ENCODE data around the gene WDFY4. TPM values are rescaled to one million over a fixed set of nuclear protein-coding genes. Genes with fewer than 3 reads are reported as not detected.
"Not testable (repeated sequence)": the region's sequence is repeated elsewhere in the genome, so short reads cannot be mapped to it uniquely, and the experiment has no call there.

WDFY4 gene
- total RNA-seq, 2 donors from 2014 or later: 0.70 to 2.0 TPM

DNA sequence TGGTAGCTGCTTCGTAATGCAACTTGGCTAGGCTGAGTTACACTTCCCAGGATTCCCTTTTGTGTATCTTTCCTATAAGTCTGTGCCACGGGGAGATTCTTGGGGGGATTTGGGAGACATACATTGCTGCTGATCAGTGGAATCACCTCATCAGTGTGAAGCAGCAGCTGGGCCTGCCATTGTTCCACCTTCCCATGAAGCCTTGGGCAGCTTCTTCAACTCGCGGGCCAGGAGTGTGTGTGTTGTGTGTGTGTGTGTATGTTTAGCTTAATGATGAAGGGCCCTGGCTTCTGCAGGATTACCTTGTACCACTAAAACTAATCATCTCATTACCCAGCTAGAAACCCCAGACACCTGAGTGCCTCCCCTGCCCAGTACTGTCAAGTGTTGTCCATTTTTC lies 46.5 kb upstream of the WDFY4 start:
- peaks cover 0 to 19% of the 10 kb centered on the region in 2 donors for H3K4me1 ChIP-seq
- H3K27me3 ChIP-seq: no peaks in the 10 kb centered on the region
- no peak overlapping the region for H3K27ac ChIP-seq
- H3K9me3 ChIP-seq: peaks cover 0 to 15% of the 10 kb centered on the region in 2 donors
- TF ChIP-seq, protein P1, sequence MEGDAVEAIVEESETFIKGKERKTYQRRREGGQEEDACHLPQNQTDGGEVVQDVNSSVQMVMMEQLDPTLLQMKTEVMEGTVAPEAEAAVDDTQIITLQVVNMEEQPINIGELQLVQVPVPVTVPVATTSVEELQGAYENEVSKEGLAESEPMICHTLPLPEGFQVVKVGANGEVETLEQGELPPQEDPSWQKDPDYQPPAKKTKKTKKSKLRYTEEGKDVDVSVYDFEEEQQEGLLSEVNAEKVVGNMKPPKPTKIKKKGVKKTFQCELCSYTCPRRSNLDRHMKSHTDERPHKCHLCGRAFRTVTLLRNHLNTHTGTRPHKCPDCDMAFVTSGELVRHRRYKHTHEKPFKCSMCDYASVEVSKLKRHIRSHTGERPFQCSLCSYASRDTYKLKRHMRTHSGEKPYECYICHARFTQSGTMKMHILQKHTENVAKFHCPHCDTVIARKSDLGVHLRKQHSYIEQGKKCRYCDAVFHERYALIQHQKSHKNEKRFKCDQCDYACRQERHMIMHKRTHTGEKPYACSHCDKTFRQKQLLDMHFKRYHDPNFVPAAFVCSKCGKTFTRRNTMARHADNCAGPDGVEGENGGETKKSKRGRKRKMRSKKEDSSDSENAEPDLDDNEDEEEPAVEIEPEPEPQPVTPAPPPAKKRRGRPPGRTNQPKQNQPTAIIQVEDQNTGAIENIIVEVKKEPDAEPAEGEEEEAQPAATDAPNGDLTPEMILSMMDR (IDR thresholded peaks at IDR 0.05): no peak
- DNase-seq (ENCODE audit: low spot score): no peak
- H3K4me3 ChIP-seq: no peak overlapping the region
- H3K36me3 ChIP-seq: no peaks in the 10 kb centered on the region

DNA sequence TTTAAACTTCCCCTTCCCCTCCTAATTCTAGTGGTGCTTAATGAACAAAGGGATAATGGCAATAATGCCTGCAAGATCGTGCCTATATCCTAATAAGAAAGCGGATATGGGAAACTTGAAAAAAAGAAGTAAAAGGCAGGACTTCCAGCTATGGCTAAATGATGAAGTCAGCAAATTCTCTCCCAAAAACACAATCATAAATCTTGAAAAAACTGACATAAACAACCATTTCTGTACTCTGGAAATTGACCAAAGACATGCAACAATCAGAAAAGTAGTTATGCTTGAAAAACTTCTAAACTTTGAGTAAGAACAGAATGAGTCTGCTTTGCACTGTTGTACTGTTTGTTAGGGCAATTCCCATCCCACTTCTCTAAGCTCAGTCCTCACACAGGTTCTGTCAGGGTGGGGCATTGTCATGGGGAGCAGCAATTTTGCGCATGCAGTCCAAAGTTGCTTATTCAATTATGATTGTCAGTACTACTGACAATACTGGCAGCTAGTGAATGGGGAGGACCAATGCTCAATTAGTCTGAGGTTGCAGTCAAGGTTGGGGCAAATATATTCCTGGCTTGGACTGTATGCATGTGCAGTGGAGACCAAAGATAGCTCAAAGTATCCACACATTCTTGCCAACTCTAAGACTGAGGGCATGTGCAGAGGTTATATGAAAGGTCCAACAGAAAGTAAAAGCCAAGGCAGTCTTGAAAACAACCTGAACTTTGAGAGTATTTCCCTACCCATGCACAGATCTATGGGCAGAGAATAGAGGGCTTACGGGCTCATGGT lies 45.7 kb upstream of the WDFY4 start:
- TF ChIP-seq, protein P1 (IDR thresholded peaks at IDR 0.05): no peak
- peaks cover 0 to 13% of the 10 kb centered on the region in 2 donors for H3K4me1 ChIP-seq
- no peaks in the 10 kb centered on the region for H3K36me3 ChIP-seq
- no peak overlapping the region for H3K4me3 ChIP-seq
- H3K27ac ChIP-seq: no peak overlapping the region
- no peaks in the 10 kb centered on the region for H3K27me3 ChIP-seq
- H3K9me3 ChIP-seq: peaks cover 0 to 15% of the 10 kb centered on the region in 2 donors
- DNase-seq (ENCODE audit: low spot score): no peak

DNA sequence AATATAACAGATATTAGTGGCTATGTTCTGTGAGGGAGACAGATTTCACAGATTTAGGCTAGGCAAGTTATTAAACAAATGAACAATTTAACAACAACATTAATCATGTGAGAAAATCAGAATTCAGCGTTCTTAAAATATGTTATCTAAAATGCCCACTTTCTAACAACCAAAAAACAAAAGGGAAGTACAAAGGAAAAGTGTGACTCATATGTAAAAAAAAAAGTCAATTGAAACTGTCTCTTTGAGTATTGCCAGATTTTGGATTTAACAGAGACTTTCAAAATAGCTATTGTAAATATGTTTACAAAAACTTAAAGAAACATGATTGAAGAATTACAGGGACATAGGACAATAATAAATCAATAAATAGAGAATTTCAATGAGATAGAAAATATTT lies 45.0 kb upstream of the WDFY4 start:
- Histone ChIP-seq H3K9me3 (peaks cover 0 to 15% of the 10 kb centered on the region in 2 donors), H3K4me1 (peaks cover 0 to 6% of the 10 kb centered on the region in 2 donors), H3K36me3 (no peaks in the 10 kb centered on the region), H3K4me3 (no peak overlapping the region), H3K27ac (no peak overlapping the region), H3K27me3 (no peaks in the 10 kb centered on the region)
- TF ChIP-seq, protein P1 (IDR thresholded peaks at IDR 0.05): no peak
- no peak for DNase-seq (ENCODE audit: low spot score)

DNA sequence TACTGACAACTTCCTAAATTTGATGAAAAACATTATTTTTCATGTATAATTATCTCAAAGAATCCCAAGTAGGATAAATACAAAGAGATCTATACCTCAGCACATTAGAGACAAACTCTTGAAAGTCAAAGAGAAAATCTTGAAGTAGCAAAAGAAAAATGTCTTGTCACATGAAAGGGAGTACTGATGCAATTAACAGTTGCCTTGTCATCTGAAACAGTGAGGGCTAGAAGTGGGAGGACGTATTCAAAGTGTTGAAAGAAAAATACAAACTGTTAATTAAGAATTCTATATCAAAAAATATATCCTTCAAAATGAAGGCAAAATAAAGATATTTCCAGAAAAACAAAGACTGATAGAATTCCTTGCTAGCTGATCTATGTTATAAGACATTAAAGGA lies 44.3 kb upstream of the WDFY4 start:
- Histone ChIP-seq H3K36me3 (no peaks in the 10 kb centered on the region), H3K4me1 (no peaks in the 10 kb centered on the region), H3K27me3 (no peaks in the 10 kb centered on the region), H3K4me3 (no peak overlapping the region), H3K27ac (no peak overlapping the region), H3K9me3 (peaks cover 0 to 15% of the 10 kb centered on the region in 2 donors)
- TF ChIP-seq, protein P1 (IDR thresholded peaks at IDR 0.05): no peak
- no peak for DNase-seq (ENCODE audit: low spot score)

DNA sequence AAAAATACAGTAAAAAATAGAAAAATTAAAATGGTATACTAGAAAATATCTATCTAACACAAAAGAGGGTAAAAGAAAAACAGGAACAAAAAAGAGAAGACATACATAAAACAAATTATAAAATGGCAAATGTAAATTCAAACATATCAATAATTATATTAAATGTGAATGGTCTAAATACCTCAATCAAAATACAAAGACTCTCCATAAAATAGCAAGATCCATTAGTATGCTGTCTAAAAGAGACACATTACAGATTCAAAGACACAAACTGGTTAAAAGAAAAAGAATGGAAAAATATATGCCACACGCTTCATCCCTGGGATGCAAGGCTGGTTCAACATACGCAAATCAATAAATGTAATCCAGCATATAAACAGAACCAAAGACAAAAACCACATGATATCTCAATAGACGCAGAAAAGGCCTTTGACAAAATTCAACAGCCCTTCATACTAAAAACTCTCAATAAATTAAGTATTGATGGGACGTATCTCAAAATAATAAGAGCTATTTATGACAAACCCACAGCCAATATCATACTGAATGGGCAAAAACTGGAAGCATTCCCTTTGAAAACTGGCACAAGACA lies 43.5 kb upstream of the WDFY4 start:
- DNase-seq (ENCODE audit: low spot score); H3K4me3 ChIP-seq; H3K27me3 ChIP-seq; H3K36me3 ChIP-seq; H3K4me1 ChIP-seq; H3K27ac ChIP-seq: not testable (repeated sequence)
- peaks cover 0 to 15% of the 10 kb centered on the region in 2 donors for H3K9me3 ChIP-seq

DNA sequence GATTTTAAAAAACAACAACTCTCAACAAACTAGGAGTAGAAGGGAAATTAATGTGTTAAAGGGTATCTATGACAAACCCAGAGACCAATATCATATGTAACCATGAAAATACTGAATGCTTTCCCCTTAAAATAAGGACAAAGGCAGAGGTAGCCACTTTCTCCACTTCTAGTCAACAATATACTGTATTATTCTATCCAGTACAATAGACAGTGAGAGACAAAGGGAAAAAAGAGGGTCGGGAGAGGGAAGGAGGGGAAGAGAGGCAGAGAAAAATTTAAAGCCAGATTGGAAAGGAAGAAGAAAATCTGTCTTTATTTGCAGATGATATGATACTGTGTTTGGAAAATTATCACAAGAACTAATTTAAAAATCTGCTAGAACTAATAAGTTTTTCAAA lies 39.1 kb upstream of the WDFY4 start:
- H3K9me3 ChIP-seq: peaks cover 0 to 8% of the 10 kb centered on the region in 2 donors
- TF ChIP-seq, protein P1 (IDR thresholded peaks at IDR 0.05): no peak
- no peak overlapping the region for H3K4me3 ChIP-seq
- no peak overlapping the region for H3K27ac ChIP-seq
- no peaks in the 10 kb centered on the region for H3K4me1 ChIP-seq
- no peaks in the 10 kb centered on the region for H3K36me3 ChIP-seq
- DNase-seq (ENCODE audit: low spot score): no peak
- H3K27me3 ChIP-seq: no peaks in the 10 kb centered on the region

DNA sequence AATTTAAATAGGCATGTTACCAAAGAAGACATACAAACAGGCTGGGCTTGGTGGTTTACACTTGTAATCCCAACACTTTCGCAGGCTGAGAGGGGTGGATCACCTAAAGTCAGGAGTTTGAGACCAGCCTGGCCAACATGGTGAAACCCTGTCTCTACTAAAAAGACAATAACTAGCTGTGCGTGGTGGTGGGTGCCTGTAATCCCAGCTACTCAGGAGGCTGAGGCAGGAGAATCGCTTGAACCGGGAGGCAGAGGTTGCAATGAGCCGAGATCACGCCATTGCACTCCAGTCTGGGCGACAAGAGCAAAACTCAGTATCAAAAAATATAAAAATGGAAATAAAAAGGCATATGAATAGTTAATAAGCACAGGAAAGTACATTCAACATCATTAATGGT lies 37.6 kb upstream of the WDFY4 start:
- not testable (repeated sequence) for H3K4me1 ChIP-seq, H3K36me3 ChIP-seq, H3K9me3 ChIP-seq, H3K27me3 ChIP-seq, H3K27ac ChIP-seq, H3K4me3 ChIP-seq
- DNase-seq (ENCODE audit: low spot score): peak; percentile 52
